GM10847 (cell line): ENCODE measurements around the gene JMJD8.

Experiments
- POLR2A ChIP-seq: IDR thresholded peaks from 2 replicates; pipeline ENCODE4 v1.6.1; 2011; ENCODE audit not compliant: insufficient read length; ENCODE audit errors: extremely low read depth

Gene JMJD8

GRCh38 chr16:725463-726187 lies 41.5 kb upstream of the JMJD8 start:
- no peak for TF ChIP-seq POLR2A

- TF ChIP-seq POLR2A, result no peak
These were observed 40.9 kb upstream of the JMJD8 start for GRCh38 chr16:725041-725376.

DNA sequence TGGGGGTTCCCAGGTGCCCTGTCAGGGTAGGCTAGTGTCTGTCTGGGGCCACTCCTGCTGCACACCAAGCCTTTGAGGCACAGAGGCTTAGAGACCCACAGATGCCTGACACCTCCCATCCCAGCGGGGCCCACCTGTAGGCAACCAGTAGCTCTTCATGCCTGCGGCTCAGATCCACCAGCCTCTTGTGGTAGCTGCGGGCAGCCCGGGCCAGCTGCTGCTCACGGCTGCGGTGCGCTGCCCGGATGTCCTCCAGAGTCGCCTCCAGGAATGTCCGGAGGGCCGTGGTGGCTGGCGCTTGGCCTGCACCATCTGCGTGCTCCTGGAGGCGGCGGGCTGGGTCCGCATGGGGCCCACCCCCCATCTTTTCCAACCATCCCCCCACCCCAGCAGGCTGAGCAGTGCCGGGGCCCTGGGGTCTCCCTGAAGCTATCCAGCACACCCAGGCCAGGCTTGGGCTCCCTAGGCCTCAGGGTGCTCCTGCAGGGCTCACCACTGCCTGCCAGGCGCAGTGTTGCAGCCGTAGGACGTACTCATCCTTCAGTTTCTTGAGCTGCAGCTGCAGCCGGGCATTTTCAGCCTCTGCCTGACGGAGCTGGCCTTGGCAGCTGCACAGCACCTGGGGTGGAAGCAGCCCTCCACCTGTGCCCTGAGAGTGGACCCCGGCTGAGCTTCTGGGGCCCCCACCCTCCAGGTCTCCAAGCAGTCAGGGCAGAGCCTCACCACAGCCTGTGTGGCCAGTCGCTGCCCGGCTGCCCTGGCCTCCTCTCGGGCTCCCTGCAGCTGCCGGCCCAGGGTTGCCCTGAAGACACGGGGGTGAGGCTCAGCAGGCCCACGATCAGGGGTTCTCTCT lies 40.3 kb upstream of the JMJD8 start:
- no peak for TF ChIP-seq POLR2A

GRCh38 chr16:723695-724094 lies 39.6 kb upstream of the JMJD8 start:
- TF ChIP-seq POLR2A, result no peak

- no peak for TF ChIP-seq POLR2A
These were observed 38.9 kb upstream of the JMJD8 start for GRCh38 chr16:722835-723633.

GRCh38 chr16:721765-722540 lies 37.8 kb upstream of the JMJD8 start:
- TF ChIP-seq POLR2A, result no peak

- TF ChIP-seq POLR2A, result peak; percentile 95
These were observed 37.0 kb upstream of the JMJD8 start, which contains the start of gene ANTKMT for GRCh38 chr16:720990-721764. ANTKMT (plus strand) TSS chr16:721146; CDS start chr16:721275, 129 bp downstream.

DNA sequence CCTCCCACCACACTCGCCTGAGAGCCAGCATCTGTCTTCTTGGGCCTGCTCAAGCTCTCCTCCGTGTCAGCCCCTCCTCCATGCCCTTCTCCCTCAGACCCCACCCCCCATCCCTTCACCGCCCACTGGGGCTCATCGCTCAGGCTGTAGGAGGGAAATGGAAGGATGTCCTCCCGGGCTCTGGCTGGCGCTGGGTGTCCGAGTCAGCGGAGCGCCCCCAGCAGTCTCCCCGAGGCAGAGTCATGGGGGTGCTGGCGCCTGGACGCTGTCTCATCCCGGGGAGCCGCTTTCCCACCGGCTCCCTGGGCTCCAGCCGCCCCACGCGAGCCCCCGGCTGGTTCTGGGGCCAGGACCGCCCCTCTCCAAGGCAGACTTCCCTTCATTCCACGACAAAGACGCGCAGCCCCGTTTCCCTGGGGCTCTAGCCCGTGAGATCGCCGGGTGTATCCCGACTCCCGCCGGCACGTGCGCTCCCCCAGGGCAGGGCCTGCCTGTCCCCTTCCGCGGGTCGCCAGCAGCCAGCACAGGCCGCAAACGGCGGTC lies 36.4 kb upstream of the JMJD8 start:
- no peak for TF ChIP-seq POLR2A

DNA sequence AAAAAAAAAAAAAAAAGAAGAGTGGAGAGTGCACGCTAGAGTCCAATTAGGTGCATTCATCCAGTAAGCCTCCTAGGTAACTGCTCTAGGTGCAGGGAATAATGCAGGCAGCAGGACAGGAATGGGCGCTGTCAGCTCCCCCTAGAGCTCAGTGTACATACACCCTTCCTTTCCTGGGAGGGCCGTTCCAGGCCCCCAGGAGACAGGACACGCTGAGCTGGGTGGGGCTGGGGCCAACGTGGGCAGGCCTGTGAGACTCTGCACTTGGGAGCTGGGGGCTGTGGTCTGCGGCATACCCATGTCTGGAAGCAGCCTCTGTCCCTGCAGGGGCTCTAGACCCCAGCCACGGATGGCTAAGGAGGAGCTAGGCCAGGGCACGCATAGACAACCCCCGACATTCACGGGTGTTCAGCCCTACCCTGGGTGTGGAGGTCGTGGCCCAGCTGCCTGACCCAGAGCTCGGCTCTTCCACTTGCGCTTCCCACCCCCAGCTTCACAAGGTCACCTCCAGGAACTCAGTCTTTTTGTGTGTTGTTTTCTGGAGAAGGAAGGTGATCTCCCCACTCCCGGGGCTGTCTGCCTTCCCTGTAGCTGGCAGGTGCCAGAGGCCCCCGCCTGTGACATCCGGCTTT lies 35.8 kb upstream of the JMJD8 start:
- no peak for TF ChIP-seq POLR2A

GRCh38 chr16:718922-719321 lies 34.8 kb upstream of the JMJD8 start:
- no peak for TF ChIP-seq POLR2A

GRCh38 chr16:718389-718788 lies 34.3 kb upstream of the JMJD8 start:
- TF ChIP-seq POLR2A, result no peak

DNA sequence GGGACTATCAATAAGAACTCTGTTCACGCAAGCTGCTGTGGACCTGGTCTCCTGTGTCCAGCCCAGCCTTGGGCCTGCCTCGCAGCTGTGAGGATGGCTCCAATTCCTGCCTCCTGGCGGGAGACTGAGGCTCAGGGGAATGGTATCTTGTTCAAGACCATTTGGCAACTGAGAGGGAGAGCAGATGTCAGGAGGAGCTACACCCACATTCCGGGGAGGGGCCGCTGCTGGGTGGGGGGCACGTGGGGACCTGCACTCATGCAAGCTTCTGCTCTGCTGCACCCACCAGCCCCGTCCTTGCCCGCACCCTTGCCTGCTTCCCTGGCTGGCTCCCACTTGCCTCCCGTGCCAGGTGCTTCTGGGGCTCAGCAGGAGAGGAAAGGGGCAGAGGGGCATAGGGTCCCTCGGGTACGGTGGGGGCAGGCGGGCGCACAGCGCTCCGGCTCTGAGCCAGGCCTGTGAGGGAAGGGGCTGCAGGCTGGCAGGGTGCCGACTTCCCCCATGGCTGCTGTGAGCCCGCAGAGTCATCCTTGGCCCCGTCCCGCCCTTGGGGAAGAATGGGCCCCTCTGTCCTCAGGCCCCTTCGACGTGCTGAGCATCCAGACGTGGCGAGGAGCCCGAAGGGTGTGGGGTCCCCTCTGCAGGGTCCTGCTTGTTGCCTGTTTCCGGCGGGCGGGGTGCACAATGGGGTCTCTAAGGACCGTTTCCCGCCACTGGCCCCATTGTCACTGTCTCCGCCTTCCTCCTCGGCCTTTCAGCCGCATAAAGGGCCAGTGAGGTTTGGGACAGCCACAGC lies 33.5 kb upstream of the JMJD8 start:
- TF ChIP-seq POLR2A, result no peak

DNA sequence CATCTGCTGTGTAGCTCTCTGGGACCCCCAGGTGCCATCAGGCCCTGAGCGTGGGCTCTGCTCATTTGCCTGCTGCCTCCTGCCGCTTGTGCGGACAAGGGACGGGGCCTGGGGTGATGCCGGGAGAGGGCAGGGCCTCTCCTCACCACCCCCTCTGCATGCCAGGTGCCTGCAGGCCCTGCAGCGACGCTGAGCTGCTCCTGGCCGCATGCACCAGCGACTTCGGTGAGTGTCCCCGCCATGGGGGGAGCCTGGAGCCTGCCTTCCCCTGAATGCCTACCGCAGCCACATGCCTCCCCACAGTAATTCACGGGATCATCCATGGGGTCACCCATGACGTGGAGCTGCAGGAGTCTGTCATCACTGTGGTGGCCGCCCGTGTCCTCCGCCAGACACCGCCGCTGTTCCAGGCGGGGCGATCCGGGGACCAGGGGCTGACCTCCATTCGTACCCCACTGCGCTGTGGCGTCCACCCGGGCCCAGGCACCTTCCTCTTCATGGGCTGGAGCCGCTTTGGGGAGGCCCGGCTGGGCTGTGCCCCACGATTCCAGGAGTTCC lies 32.7 kb upstream of the JMJD8 start:
- no peak for TF ChIP-seq POLR2A

DNA sequence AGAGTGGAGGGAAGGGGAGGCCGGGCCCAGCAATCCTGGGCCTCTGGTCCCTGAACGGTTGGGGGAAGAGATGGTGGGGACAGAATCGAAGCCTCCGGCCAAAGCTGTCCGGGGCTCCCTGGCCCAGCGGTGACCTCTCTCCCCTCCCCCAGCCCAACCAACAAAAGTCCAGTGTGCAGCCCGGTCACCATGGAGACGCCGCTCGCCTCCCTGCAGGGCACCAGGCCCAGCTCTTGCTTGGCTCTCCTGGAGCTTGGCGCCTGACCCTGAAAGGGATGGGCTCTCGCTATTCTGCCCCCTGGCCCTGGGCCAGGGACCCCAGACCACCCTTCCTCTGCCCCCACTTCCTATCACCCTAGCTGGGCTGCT lies 32.0 kb upstream of the JMJD8 start:
- no peak for TF ChIP-seq POLR2A
